ENCODE measurements around the gene POTEH. TPM values are rescaled to one million over a fixed set of nuclear protein-coding genes. Genes with fewer than 3 reads are reported as not detected.
"Not testable (repeated sequence)": the region's sequence is repeated elsewhere in the genome, so short reads cannot be mapped to it uniquely, and the experiment has no call there.

Gene POTEH
- polyA plus RNA-seq, 5 donors, result not detected

- DNase-seq, result not testable (repeated sequence)
Measured at GRCh38 chr22:15734411-15734810, 44.6 kb downstream of the POTEH start.

- not testable (repeated sequence) for DNase-seq
Measured at GRCh38 chr22:15738157-15738908, 48.5 kb downstream of the POTEH start.

GRCh38 chr22:15738909-15739391, 49.1 kb downstream of the POTEH start:
- not testable (repeated sequence) for DNase-seq

GRCh38 chr22:15747636-15748323, 58.0 kb downstream of the POTEH start:
- DNase-seq, result not testable (repeated sequence)

- not testable (repeated sequence) for DNase-seq
Measured at GRCh38 chr22:15749181-15749970, 59.5 kb downstream of the POTEH start.

- DNase-seq, result not testable (repeated sequence)
Measured at GRCh38 chr22:15759443-15760097, 69.7 kb downstream of the POTEH start.

GRCh38 chr22:15760388-15761150, 70.7 kb downstream of the POTEH start:
- DNase-seq, result not testable (repeated sequence)

- DNase-seq, result not testable (repeated sequence)
Measured at GRCh38 chr22:15761151-15761777, 71.4 kb downstream of the POTEH start.

- not testable (repeated sequence) for DNase-seq
Measured at GRCh38 chr22:15763559-15763958, 73.7 kb downstream of the POTEH start.

Other genes with a start within 250 kb of the POTEH start
- gene OR11H1, start 161.8 kb upstream of the POTEH start, polyA plus RNA-seq (ENCODE audit: insufficient read depth in 1 of 5, insufficient read length in 5 of 5, low replicate concordance in 1 of 5), result not detected